ENCODE measurements around the gene RTL1. TPM values are rescaled to one million over a fixed set of nuclear protein-coding genes. Genes with fewer than 3 reads are reported as not detected.

Gene RTL1
- total and polyA plus RNA-seq, 2 of the 13 experiments (the other 11 are each of a cell fraction or from before 2014, with no cell fraction given), result not detected

DNA sequence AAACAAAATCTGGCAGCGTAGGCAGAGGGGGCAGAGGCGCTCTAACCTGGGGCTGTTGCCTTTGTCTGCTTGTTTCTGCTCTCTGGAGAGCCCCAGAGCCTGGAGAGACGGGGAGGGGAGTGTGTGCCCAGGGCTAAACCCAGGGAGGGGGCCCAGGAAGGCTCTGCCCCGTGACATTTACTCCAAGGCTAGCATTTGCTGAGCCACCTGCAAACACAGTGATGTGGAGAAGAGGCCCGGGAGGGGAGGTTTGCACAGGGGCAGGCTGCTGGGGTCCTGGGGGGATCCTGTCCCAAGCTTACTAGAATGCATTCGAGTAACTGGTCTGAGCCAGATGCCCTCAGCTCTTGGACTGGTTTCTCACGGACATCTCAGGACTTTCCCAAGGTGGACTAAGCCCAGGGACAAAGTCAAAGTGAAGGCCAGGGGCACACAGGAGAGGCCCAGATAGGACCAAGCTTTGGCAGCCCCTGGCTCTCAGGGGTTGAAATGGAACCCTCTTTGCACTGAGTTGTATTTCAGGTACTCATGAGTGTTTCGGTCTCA, 65.6 kb downstream of the RTL1 start:
- intact Hi-C loops (cut with micrococcal nuclease; ENCODE audit: unreplicated experiment) (no loop called here), in situ Hi-C loops (cut with HindIII; ENCODE audit: extremely low pct_ligation_motif_present, low pct_unique_long_range_greater_than_20kb) (no loop called here)
- H3K27me3 ChIP-seq (ENCODE audit: control insufficient read depth in 1 of 2, insufficient read depth in 2 of 2, low read length in 2 of 2), result no peaks in the 10 kb centered on the region
- 70% methylated on average over 6 of the region's 8 CpGs for WGBS (ENCODE audit: low lambda C conversion rate)
- no peak overlapping the region for H2AFZ ChIP-seq (ENCODE audit: low read length)
- no peak overlapping the region for H3K9ac ChIP-seq (ENCODE audit: insufficient read depth, low read depth, low read length)
- TF ChIP-seq CBX1 (IDR thresholded peaks at IDR 0.05; ENCODE audit: low read depth) (no peak), ZBTB21 (CRISPR knock-in tag; IDR thresholded peaks at IDR 0.05) (no peak), ZNF496 (CRISPR knock-in tag; IDR thresholded peaks at IDR 0.05; ENCODE audit: insufficient replicate concordance) (no peak), REL (CRISPR knock-in tag; conservative IDR thresholded peaks at IDR 0.05) (no peak), ZFP36 (IDR thresholded peaks at IDR 0.05; ENCODE audit: borderline replicate concordance, low read depth, low read length, partially characterized antibody) (no peak)
- no peaks in the 10 kb centered on the region for H3K9me3 ChIP-seq (ENCODE audit: low read length)
- no peak overlapping the region for H3K4me2 ChIP-seq (ENCODE audit: low read depth, low read length)
- H3K36me3 ChIP-seq (replicated peaks in 1 of 2; ENCODE audit: control insufficient read depth in 1 of 2, insufficient read depth in 2 of 2, low read length in 2 of 2), result no peaks in the 10 kb centered on the region
- POLR2A ChIA-PET, result no interaction called here
- CTCF ChIA-PET (ENCODE audit: low intra/inter-chr PET ratio, low total read pairs), result no interaction called here
- H3K79me2 ChIP-seq (ENCODE audit: insufficient read depth, low read length), result no peaks in the 10 kb centered on the region
- ATAC-seq, result no peak
- H4K20me1 ChIP-seq (ENCODE audit: insufficient read depth, low read length), result no peaks in the 10 kb centered on the region
- H3K4me1 ChIP-seq (ENCODE audit: insufficient read depth, low read length), result peaks cover 61% of the 10 kb centered on the region
- H3K4me3 ChIP-seq (replicated peaks in 1 of 3; ENCODE audit: insufficient read depth in 1 of 3, low read depth in 2 of 3, low read length in 3 of 3), result no peak overlapping the region
- no peak for FAIRE-seq
- no peak for DNase-seq (ENCODE audit: low spot score)
- H3K27ac ChIP-seq (ENCODE audit: extremely low read length, insufficient read depth, low read length), result no peak overlapping the region
- no TSS peak for BruUV-seq (replicated peaks)

- H3K9me3 ChIP-seq (ENCODE audit: low read length), result no peaks in the 10 kb centered on the region
- WGBS (ENCODE audit: low lambda C conversion rate), result 71% methylated on average over 16 of the region's 26 CpGs
- no peaks in the 10 kb centered on the region for H3K27me3 ChIP-seq (ENCODE audit: control insufficient read depth in 1 of 2, insufficient read depth in 2 of 2, low read length in 2 of 2)
- no peaks in the 10 kb centered on the region for H3K36me3 ChIP-seq (replicated peaks in 1 of 2; ENCODE audit: control insufficient read depth in 1 of 2, insufficient read depth in 2 of 2, low read length in 2 of 2)
- no peak overlapping the region for H3K4me2 ChIP-seq (ENCODE audit: low read depth, low read length)
- H4K20me1 ChIP-seq (ENCODE audit: insufficient read depth, low read length), result no peaks in the 10 kb centered on the region
- intact Hi-C loops (cut with micrococcal nuclease; ENCODE audit: unreplicated experiment) (no loop called here), in situ Hi-C loops (cut with HindIII; ENCODE audit: extremely low pct_ligation_motif_present, low pct_unique_long_range_greater_than_20kb) (no loop called here)
- H3K4me1 ChIP-seq (ENCODE audit: insufficient read depth, low read length), result peaks cover 61% of the 10 kb centered on the region
- CTCF ChIA-PET (ENCODE audit: low intra/inter-chr PET ratio, low total read pairs), result no interaction called here
- ATAC-seq (no peak), FAIRE-seq (no peak), DNase-seq (ENCODE audit: low spot score) (no peak)
- no peak overlapping the region for H3K9ac ChIP-seq (ENCODE audit: insufficient read depth, low read depth, low read length)
- TF ChIP-seq, protein P1, sequence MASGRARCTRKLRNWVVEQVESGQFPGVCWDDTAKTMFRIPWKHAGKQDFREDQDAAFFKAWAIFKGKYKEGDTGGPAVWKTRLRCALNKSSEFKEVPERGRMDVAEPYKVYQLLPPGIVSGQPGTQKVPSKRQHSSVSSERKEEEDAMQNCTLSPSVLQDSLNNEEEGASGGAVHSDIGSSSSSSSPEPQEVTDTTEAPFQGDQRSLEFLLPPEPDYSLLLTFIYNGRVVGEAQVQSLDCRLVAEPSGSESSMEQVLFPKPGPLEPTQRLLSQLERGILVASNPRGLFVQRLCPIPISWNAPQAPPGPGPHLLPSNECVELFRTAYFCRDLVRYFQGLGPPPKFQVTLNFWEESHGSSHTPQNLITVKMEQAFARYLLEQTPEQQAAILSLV (CRISPR knock-in tag; IDR thresholded peaks at IDR 0.05; ENCODE audit: borderline replicate concordance), result no peak
- TF ChIP-seq ZNF292 (CRISPR knock-in tag; IDR thresholded peaks at IDR 0.05; ENCODE audit: borderline replicate concordance, low read depth), result no peak
- no peak for TF ChIP-seq NRL (CRISPR knock-in tag; IDR thresholded peaks at IDR 0.05; ENCODE audit: borderline replicate concordance)
- no peak for TF ChIP-seq ZNF451 (CRISPR knock-in tag; IDR thresholded peaks at IDR 0.05)
- no peak overlapping the region for H2AFZ ChIP-seq (ENCODE audit: low read length)
- H3K4me3 ChIP-seq (replicated peaks in 1 of 3; ENCODE audit: insufficient read depth in 1 of 3, low read depth in 2 of 3, low read length in 3 of 3), result no peak overlapping the region
- POLR2A ChIA-PET, result interaction anchor here (0.6 kb wide), 1 partner anchor 62 kb away, joined by 3 read pairs; no protein-coding TSS in a partner anchor
- BruUV-seq (replicated peaks), result no TSS peak
- no peaks in the 10 kb centered on the region for H3K79me2 ChIP-seq (ENCODE audit: insufficient read depth, low read length)
- no peak overlapping the region for H3K27ac ChIP-seq (ENCODE audit: extremely low read length, insufficient read depth, low read length)
These were observed 66.3 kb downstream of the RTL1 start for GRCh38 chr14:100836941-100837804.
